GM18907 (cell line): Measurements from ENCODE around the gene VIL1.

ENCODE experiments used
- ATAC-seq: cut with Tn5 transposase; IDR thresholded peaks from one replicate; pipeline ENCODE4 v1.9.1; 2021; ENCODE audit warnings: mild to moderate bottlenecking, moderate library complexity; ENCODE audit not compliant: unreplicated experiment

The VIL1 gene

GRCh38 chr2:218418717-218419458 lies at the start of gene VIL1:
Gene VIL1, plus strand, starts transcription at chr2:218419123. Its CDS starts 4,656 bp downstream, at chr2:218423779.
- no peak for ATAC-seq

GRCh38 chr2:218369330-218369729 lies 49.6 kb upstream of the VIL1 start:
- no peak for ATAC-seq

GRCh38 chr2:218370410-218371063 lies 48.4 kb upstream of the VIL1 start:
- ATAC-seq: no peak

- ATAC-seq: no peak
These were observed 47.0 kb upstream of the VIL1 start for GRCh38 chr2:218371983-218372350.

- ATAC-seq: no peak
These were observed 44.1 kb upstream of the VIL1 start for GRCh38 chr2:218374795-218375194.

GRCh38 chr2:218375212-218375611 lies 43.7 kb upstream of the VIL1 start:
- no peak for ATAC-seq

- no peak for ATAC-seq
These were observed 40.9 kb upstream of the VIL1 start for GRCh38 chr2:218378053-218378452.

- no peak for ATAC-seq
These were observed 37.0 kb upstream of the VIL1 start, which contains the start of gene SLC11A1 for GRCh38 chr2:218381916-218382366. Gene SLC11A1, plus strand, starts transcription at chr2:218382273. Its CDS starts 96 bp downstream, at chr2:218382369.

- no peak for ATAC-seq
These were observed 36.1 kb upstream of the VIL1 start for GRCh38 chr2:218382785-218383184.

GRCh38 chr2:218383892-218384519 lies 34.9 kb upstream of the VIL1 start:
- ATAC-seq: no peak

- ATAC-seq: no peak
These were observed 33.9 kb upstream of the VIL1 start for GRCh38 chr2:218384975-218385374.

GRCh38 chr2:218386505-218387368 lies 32.2 kb upstream of the VIL1 start:
- no peak for ATAC-seq

- ATAC-seq: no peak
These were observed 31.3 kb upstream of the VIL1 start for GRCh38 chr2:218387369-218388194.

- no peak for ATAC-seq
These were observed 29.4 kb upstream of the VIL1 start for GRCh38 chr2:218389333-218390150.

- no peak for ATAC-seq
These were observed 27.7 kb upstream of the VIL1 start for GRCh38 chr2:218391202-218391601.

GRCh38 chr2:218392459-218392858 lies 26.5 kb upstream of the VIL1 start:
- no peak for ATAC-seq

GRCh38 chr2:218392891-218393462 lies 25.9 kb upstream of the VIL1 start:
- ATAC-seq: no peak

- no peak for ATAC-seq
These were observed 25.1 kb upstream of the VIL1 start for GRCh38 chr2:218393750-218394290.
